GM06990 (cell line): ENCODE results near the gene KRT15.

ENCODE experiments used
- DNase-seq: peaks from one replicate; pipeline ENCODE4 v3.0.0-alpha.2; 2011; ENCODE audit not compliant: insufficient read length; ENCODE audit errors: extremely low read depth
- H3K27me3 ChIP-seq: replicated peaks from 2 replicates; pipeline ENCODE4 v1.6.0; 2011; ENCODE audit warnings: low read length; ENCODE audit not compliant: control insufficient read depth, insufficient read depth
- H3K36me3 ChIP-seq: 2 replicates; pipeline ENCODE4 v1.5.1; 2011; ENCODE audit warnings: low read length; ENCODE audit not compliant: control insufficient read depth, insufficient read depth
- H3K4me3 ChIP-seq: replicated peaks from 2 replicates; pipeline ENCODE4 v1.5.1; 2011; ENCODE audit warnings: low read depth, mild to moderate bottlenecking, control low read depth, low read length
- CTCF ChIP-seq: IDR thresholded peaks from 2 replicates; pipeline ENCODE4 v1.5.1; 2011; ENCODE audit warnings: low read length, control low read depth, mild to moderate bottlenecking, inconsistent platforms; ENCODE audit not compliant: insufficient read depth, poor library complexity, severe bottlenecking

Gene KRT15

GRCh38 chr17:41518789-41519449 lies at the start of gene KRT15:
Gene KRT15, minus strand, starts transcription at chr17:41518890. Its CDS starts 63 bp downstream, at chr17:41518827.
- no peak for TF ChIP-seq CTCF
- no peak within 1 kb of the TSS for H3K4me3 ChIP-seq
- DNase-seq, result no peak
- no peaks in the 10 kb centered on the region; the same call in 1 of the 2 replicates for H3K27me3 ChIP-seq
- no peaks in the 10 kb centered on the region for H3K36me3 ChIP-seq

GRCh38 chr17:41567317-41567716 lies 48.6 kb upstream of the KRT15 start:
- DNase-seq, result no peak
- Histone ChIP-seq H3K27me3 (no peaks in the 10 kb centered on the region; the same call in none of the 2 replicates), H3K4me3 (no peak overlapping the region), H3K36me3 (no peaks in the 10 kb centered on the region)
- TF ChIP-seq CTCF, result no peak

- Histone ChIP-seq H3K27me3 (no peaks in the 10 kb centered on the region; the same call in none of the 2 replicates), H3K4me3 (no peak overlapping the region), H3K36me3 (no peaks in the 10 kb centered on the region)
- no peak for TF ChIP-seq CTCF
- no peak for DNase-seq
Measured at GRCh38 chr17:41565338-41565737, 46.6 kb upstream of the KRT15 start.

GRCh38 chr17:41563607-41564170 lies 45.0 kb upstream of the KRT15 start:
- no peaks in the 10 kb centered on the region; the same call in none of the 2 replicates for H3K27me3 ChIP-seq
- H3K4me3 ChIP-seq, result no peak overlapping the region
- DNase-seq, result no peak
- no peak for TF ChIP-seq CTCF
- no peaks in the 10 kb centered on the region for H3K36me3 ChIP-seq

- Histone ChIP-seq H3K4me3 (no peak overlapping the region), H3K36me3 (no peaks in the 10 kb centered on the region), H3K27me3 (no peaks in the 10 kb centered on the region; the same call in none of the 2 replicates)
- TF ChIP-seq CTCF, result no peak
- DNase-seq, result no peak
Measured at GRCh38 chr17:41561554-41561953, 42.9 kb upstream of the KRT15 start.
